NCI-H146 (cell line): ENCODE data around the gene CRY2.
A peak's percentile ranks its signal among the peaks of the same experiment; 100 is the strongest.

Experiments used
- DNase-seq: peaks from one replicate; lab custom pipeline; 2025; lab: John Stamatoyannopoulos, UW

CRY2 gene

GRCh38 chr11:45848654-45849081, 1.4 kb downstream of the CRY2 start:
- DNase-seq: peak; percentile 15

GRCh38 chr11:45850446-45850845, 3.2 kb downstream of the CRY2 start:
- no peak for DNase-seq

GRCh38 chr11:45851228-45851627, 4.0 kb downstream of the CRY2 start:
- DNase-seq: no peak

GRCh38 chr11:45852018-45852711, 4.9 kb downstream of the CRY2 start:
- DNase-seq: no peak

- no peak for DNase-seq
These were observed 5.4 kb downstream of the CRY2 start for GRCh38 chr11:45852712-45853101.

- DNase-seq: no peak
These were observed 6.3 kb downstream of the CRY2 start for GRCh38 chr11:45853332-45854219.

GRCh38 chr11:45855308-45855707, 8.0 kb downstream of the CRY2 start:
- DNase-seq: no peak

- DNase-seq: no peak
These were observed 8.8 kb downstream of the CRY2 start for GRCh38 chr11:45856044-45856468.

- DNase-seq: no peak
These were observed 10.7 kb downstream of the CRY2 start for GRCh38 chr11:45857961-45858474.

GRCh38 chr11:45858751-45859398, 11.6 kb downstream of the CRY2 start:
- no peak for DNase-seq

- no peak for DNase-seq
These were observed 12.4 kb downstream of the CRY2 start for GRCh38 chr11:45859661-45860140.

- no peak for DNase-seq
These were observed 13.1 kb downstream of the CRY2 start for GRCh38 chr11:45860348-45860747.

GRCh38 chr11:45860764-45861510, 13.7 kb downstream of the CRY2 start:
- no peak for DNase-seq

- no peak for DNase-seq
These were observed 16.8 kb downstream of the CRY2 start for GRCh38 chr11:45864041-45864440.

- no peak for DNase-seq
These were observed 22.3 kb downstream of the CRY2 start for GRCh38 chr11:45869551-45869950.

- no peak for DNase-seq
These were observed 23.4 kb downstream of the CRY2 start for GRCh38 chr11:45870706-45871105.

GRCh38 chr11:45871638-45872037, 24.4 kb downstream of the CRY2 start:
- DNase-seq: no peak

GRCh38 chr11:45872651-45873356, 25.5 kb downstream of the CRY2 start:
- peak; percentile 71 for DNase-seq

- DNase-seq: no peak
These were observed 29.1 kb downstream of the CRY2 start for GRCh38 chr11:45876401-45876800.

GRCh38 chr11:45877221-45877620, 29.9 kb downstream of the CRY2 start:
- no peak for DNase-seq

- DNase-seq: no peak
These were observed 30.6 kb downstream of the CRY2 start for GRCh38 chr11:45877845-45878244.
